Endothelial cell (in vitro differentiated cells): ENCODE results near the gene ZRANB1. TPM values are rescaled to one million over a fixed set of nuclear protein-coding genes. Genes with fewer than 3 reads are reported as not detected.
A peak's percentile ranks its signal among the peaks of the same experiment; 100 is the strongest.
"Not testable (repeated sequence)": the region's sequence is repeated elsewhere in the genome, so short reads cannot be mapped to it uniquely, and the experiment has no call there.

Source experiments
- DNase-seq: peaks from one replicate; pipeline ENCODE4 v3.0.0; 2021; ENCODE audit warnings: low spot score
- H3K27ac Mint-ChIP-seq: one replicate; pipeline ENCODE4 v1.8.0; 2021; ENCODE audit warnings: mixed read lengths, inconsistent platforms; ENCODE audit not compliant: unreplicated experiment
- H3K27me3 Mint-ChIP-seq: one replicate; pipeline ENCODE4 v1.8.0; 2021; ENCODE audit warnings: mild to moderate bottlenecking, moderate library complexity, mixed read lengths, inconsistent platforms; ENCODE audit not compliant: unreplicated experiment
- H3K36me3 Mint-ChIP-seq: one replicate; pipeline ENCODE4 v1.8.0; 2021; ENCODE audit warnings: mild to moderate bottlenecking, low read depth, mixed read lengths, inconsistent platforms; ENCODE audit not compliant: unreplicated experiment
- H3K4me1 Mint-ChIP-seq: one replicate; pipeline ENCODE4 v1.8.0; 2021; ENCODE audit warnings: mild to moderate bottlenecking, mixed read lengths, inconsistent platforms; ENCODE audit not compliant: unreplicated experiment
- H3K4me3 Mint-ChIP-seq: one replicate; pipeline ENCODE4 v1.8.0; 2021; ENCODE audit warnings: mild to moderate bottlenecking, mixed read lengths, inconsistent platforms; ENCODE audit not compliant: unreplicated experiment
- H3K9me3 Mint-ChIP-seq: one replicate; pipeline ENCODE4 v1.8.0; 2021; ENCODE audit warnings: mixed read lengths, inconsistent platforms; ENCODE audit not compliant: unreplicated experiment
- total RNA-seq: library from RNA; stranded (reverse); fragmentation: NEBNext Ultra II Directional; extraction: Animal tissue kit (Norgen Biotek cat#: 25700); gene quantifications from one replicate; pipeline ENCODE4 v1.2.1, GENCODE V29; 2021; ENCODE audit not compliant: unreplicated experiment
- TF ChIP-seq, protein P1 (sequence below): fragments of 200-600 bp; sonication (generic); IDR thresholded peaks from one replicate; pipeline ENCODE4 v1.5.0; 2021; ENCODE audit warnings: antibody characterized with exemption; ENCODE audit not compliant: unreplicated experiment

Gene ZRANB1
- total RNA-seq, 1 donor from 2014 or later = 22.4 TPM

DNA sequence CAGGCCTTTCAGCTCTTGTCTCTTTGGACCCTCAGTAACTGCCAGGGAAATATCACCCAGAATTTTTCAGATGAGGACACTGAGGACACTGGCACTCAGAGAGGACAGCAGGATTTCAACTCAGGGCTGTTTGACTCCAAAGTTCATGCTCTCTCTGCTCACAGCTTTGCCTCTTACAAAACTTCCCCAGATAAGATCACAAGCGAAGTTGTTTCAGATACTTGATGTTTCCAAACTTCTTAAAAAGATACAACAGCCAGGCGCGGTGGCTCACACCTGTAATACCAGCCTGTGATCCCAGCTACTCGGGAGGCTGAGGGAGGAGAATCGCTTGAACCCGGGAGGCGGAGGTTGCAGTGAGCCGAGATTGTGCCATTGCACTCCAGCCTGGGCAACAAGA lies 32.4 kb upstream of the ZRANB1 start:
- DNase-seq = no peak
- Mint-ChIP-seq H3K27ac (no peak overlapping the region), H3K27me3 (peaks cover 7% of the 10 kb centered on the region), H3K36me3 (no peaks in the 10 kb centered on the region), H3K4me1 (peaks cover 19% of the 10 kb centered on the region), H3K9me3 (no peaks in the 10 kb centered on the region), H3K4me3 (no peak overlapping the region)
- TF ChIP-seq, protein P1, sequence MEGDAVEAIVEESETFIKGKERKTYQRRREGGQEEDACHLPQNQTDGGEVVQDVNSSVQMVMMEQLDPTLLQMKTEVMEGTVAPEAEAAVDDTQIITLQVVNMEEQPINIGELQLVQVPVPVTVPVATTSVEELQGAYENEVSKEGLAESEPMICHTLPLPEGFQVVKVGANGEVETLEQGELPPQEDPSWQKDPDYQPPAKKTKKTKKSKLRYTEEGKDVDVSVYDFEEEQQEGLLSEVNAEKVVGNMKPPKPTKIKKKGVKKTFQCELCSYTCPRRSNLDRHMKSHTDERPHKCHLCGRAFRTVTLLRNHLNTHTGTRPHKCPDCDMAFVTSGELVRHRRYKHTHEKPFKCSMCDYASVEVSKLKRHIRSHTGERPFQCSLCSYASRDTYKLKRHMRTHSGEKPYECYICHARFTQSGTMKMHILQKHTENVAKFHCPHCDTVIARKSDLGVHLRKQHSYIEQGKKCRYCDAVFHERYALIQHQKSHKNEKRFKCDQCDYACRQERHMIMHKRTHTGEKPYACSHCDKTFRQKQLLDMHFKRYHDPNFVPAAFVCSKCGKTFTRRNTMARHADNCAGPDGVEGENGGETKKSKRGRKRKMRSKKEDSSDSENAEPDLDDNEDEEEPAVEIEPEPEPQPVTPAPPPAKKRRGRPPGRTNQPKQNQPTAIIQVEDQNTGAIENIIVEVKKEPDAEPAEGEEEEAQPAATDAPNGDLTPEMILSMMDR = no peak

DNA sequence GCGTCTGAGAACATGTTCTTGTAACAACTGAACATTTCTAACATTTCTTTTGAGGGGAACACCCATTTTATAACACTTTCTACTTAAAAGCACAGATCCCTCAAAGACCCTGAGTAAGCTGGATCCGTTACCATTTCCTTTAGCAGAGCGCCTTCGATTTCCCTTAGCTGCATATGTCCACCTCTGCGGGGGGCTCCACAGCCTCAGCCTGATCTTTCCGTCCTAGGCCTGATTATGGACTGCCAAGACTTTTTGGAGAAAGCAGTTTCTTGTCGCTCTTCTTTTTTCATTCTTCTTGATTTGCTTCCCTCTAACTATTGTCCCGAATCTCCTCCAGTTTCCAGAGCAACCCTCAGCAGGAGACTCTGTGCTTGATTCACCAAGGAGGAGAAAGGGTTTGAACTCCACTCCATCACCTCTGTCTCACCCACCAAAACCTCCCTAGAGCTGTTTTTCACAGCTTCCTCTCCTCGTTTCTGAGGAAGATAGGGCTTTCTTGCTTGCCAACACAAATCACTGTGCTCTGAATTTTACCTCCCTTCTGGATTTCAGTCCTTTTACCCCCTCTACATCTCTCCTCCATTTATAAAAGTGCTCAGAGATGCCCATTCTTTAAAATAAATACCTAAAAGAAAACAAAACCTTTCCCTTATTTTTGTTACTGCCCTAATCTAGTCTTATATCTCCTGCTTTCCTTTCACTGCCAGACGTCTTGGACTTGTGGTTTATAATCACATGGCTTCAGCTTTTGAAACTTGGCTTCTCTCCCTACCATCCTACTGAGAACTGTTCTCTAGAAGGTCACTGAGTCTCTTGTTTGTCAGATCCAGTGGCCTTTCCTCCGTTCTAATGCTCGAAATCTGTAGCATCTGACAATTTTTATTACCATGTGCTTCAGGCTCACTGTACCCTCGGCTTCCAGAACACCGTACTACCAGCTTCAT lies 30.5 kb upstream of the ZRANB1 start:
- H3K27me3 Mint-ChIP-seq = peaks cover 11% of the 10 kb centered on the region
- peak overlapping the region; percentile 34 for H3K4me3 Mint-ChIP-seq
- H3K27ac Mint-ChIP-seq = peak overlapping the region; percentile 3
- TF ChIP-seq, protein P1 = no peak
- H3K4me1 Mint-ChIP-seq = peaks cover 30% of the 10 kb centered on the region
- no peak for DNase-seq
- no peaks in the 10 kb centered on the region for H3K9me3 Mint-ChIP-seq
- H3K36me3 Mint-ChIP-seq = peaks cover 5% of the 10 kb centered on the region

DNA sequence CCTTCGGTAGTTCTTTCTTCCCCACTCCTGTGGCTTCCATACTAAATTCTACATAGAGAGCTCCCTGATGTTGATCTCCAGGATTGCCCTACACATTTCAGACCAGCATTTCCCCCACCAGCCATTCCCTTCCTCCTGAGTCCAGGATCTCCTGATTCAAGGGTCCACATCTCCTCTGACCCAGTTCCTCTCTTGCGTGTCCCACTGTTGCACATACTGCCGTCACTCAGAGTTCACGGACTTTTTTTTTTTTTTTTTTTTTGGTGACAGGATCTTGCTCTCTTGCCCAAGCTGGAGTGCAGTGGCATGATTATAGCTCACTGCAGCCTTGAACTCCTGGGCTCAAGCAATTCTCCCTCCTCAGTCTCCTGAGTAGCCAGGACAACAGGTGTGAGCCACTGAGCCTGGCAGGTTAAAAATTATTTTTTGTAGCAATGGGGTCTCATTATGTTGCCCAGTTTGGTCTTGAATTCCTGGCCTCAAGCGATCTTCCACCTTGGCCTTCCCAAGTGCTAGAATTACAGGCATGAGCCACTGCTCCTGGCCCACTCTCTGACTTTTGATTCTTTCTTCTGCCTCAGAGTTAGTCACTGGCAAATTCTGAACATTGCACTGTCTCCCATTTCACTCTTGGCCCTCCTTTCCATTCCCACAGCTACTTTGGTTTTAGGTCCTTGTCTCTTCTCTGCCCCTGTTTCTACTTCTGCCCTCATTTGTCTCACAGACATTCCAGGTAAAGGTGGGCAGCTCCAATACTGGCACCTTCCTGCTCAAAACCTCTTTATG lies 29.6 kb upstream of the ZRANB1 start:
- H3K27ac Mint-ChIP-seq = no peak overlapping the region
- H3K4me3 Mint-ChIP-seq = peak overlapping the region; percentile 34
- TF ChIP-seq, protein P1 = no peak
- no peaks in the 10 kb centered on the region for H3K9me3 Mint-ChIP-seq
- DNase-seq = no peak
- peaks cover 5% of the 10 kb centered on the region for H3K36me3 Mint-ChIP-seq
- H3K4me1 Mint-ChIP-seq = peaks cover 30% of the 10 kb centered on the region
- peaks cover 11% of the 10 kb centered on the region for H3K27me3 Mint-ChIP-seq

- TF ChIP-seq, protein P1 = no peak
- Mint-ChIP-seq H3K9me3 (no peaks in the 10 kb centered on the region), H3K36me3 (peaks cover 10% of the 10 kb centered on the region), H3K4me1 (peaks cover 30% of the 10 kb centered on the region), H3K27ac (no peak overlapping the region), H3K27me3 (peaks cover 18% of the 10 kb centered on the region), H3K4me3 (no peak overlapping the region)
- no peak for DNase-seq
Observed at GRCh38 chr10:124913167-124913566, 28.8 kb upstream of the ZRANB1 start.

DNA sequence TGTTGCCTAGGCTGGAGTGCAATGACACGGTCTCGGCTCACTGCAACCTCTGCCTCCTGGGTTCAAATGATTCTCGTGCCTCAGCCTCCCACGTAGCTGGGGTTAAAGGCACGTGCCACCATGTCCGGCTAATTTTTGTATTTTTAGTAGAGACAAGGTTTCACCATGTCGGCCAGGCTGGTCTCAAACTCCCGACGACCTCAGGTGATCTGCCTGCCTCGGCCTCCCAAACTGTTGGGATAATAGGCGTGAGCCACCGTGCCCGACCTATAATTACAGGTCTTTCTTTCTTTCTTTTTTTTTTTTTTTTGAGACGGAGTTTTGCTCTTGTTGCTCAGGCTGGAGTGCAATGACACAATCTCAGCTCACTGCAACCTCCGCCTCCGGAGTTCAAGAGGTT lies 27.5 kb upstream of the ZRANB1 start:
- H3K4me3 Mint-ChIP-seq, H3K36me3 Mint-ChIP-seq, H3K9me3 Mint-ChIP-seq, DNase-seq, H3K27ac Mint-ChIP-seq: not testable (repeated sequence)
- peaks cover 37% of the 10 kb centered on the region for H3K4me1 Mint-ChIP-seq
- peaks cover 24% of the 10 kb centered on the region for H3K27me3 Mint-ChIP-seq
